Endothelial cell of umbilical vein (primary cell): Measurements from ENCODE around the gene COQ7. TPM values are rescaled to one million over a fixed set of nuclear protein-coding genes. Genes with fewer than 3 reads are reported as not detected.

Source experiments
- BruUV-seq: library from RNA; stranded (reverse); fragments of 400-500 nt; replicated peaks from 2 replicates; lab custom pipeline; 2021; lab: Mats Ljungman, UMichigan
- CTCF ChIA-PET: fragments of 300-600, 350-600 bp; sonication (Branson Sonifier 250); formaldehyde crosslinking; loops from one replicate; lab custom pipeline; 2021; ENCODE audit warnings: antibody characterized with exemption, inconsistent platforms; lab: Charles Lee
- POLR2A ChIA-PET: fragments of 300-600, 350-600 bp; sonication (Branson Sonifier 250); formaldehyde crosslinking; loops from one replicate; lab custom pipeline; 2021; ENCODE audit warnings: antibody characterized with exemption, inconsistent platforms; lab: Charles Lee
- DNase-seq: peaks from one replicate; pipeline ENCODE4 v3.0.0-alpha.2; 2011; ENCODE audit warnings: low read depth, low spot score
- FAIRE-seq: peaks from 2 replicates; lab custom pipeline; 2011; peaks lifted over from hg19 to GRCh38; lab: Jason Lieb, UNC
- H2AFZ ChIP-seq: 2 replicates; pipeline ENCODE4 v1.6.0; 2012; ENCODE audit warnings: low read depth, low read length, control low read depth, inconsistent platforms
- H3K27ac ChIP-seq: 2 replicates; pipeline ENCODE4 v1.5.1; 2011; ENCODE audit warnings: low read depth, mild to moderate bottlenecking, control low read depth, low read length, moderate library complexity; ENCODE audit not compliant: insufficient read depth
- H3K27me3 ChIP-seq, 2 experiments: 2 replicates each; pipeline versions ENCODE4 v1.6.0 to v1.6.1; 2011; ENCODE audit warnings: low read length in 2 of 2, mixed read lengths in 1 of 2; ENCODE audit not compliant: control insufficient read depth in 2 of 2, insufficient read depth in 2 of 2
- H3K36me3 ChIP-seq, 2 experiments: 2 replicates in 1 of 2; 3 replicates in 1 of 2; pipeline ENCODE4 v1.5.1; 2011; ENCODE audit warnings: low read length in 2 of 2, mild to moderate bottlenecking in 1 of 2, moderate library complexity in 1 of 2; ENCODE audit not compliant: control insufficient read depth in 2 of 2, insufficient read depth in 2 of 2; ENCODE audit errors: extremely low read depth in 1 of 2
- H3K4me1 ChIP-seq: 3 replicates; pipeline ENCODE4 v1.5.1; 2011; ENCODE audit warnings: mild to moderate bottlenecking, low read length; ENCODE audit not compliant: control insufficient read depth, insufficient read depth; ENCODE audit errors: extremely low read depth
- H3K4me2 ChIP-seq: 2 replicates; pipeline ENCODE4 v1.6.1; 2011; ENCODE audit warnings: low read length, control low read depth, mixed read lengths; ENCODE audit not compliant: insufficient read depth
- H3K4me3 ChIP-seq, 3 experiments: fragments of 200-600 bp in 1 of 3; sonication (generic), shearing (Covaris generic) in 1 of 3; replicated peaks in 1 of 3; 2 replicates each; pipeline ENCODE4 v1.5.1; 2011 to 2016; ENCODE audit warnings: control low read depth in 3 of 3, low read length in 3 of 3, mild to moderate bottlenecking in 2 of 3, inconsistent platforms in 1 of 3, low read depth in 1 of 3, moderate library complexity in 1 of 3; ENCODE audit not compliant: insufficient read depth in 1 of 3
- H3K79me2 ChIP-seq: 2 replicates; pipeline ENCODE4 v1.6.0; 2012; ENCODE audit warnings: low read length, inconsistent platforms; ENCODE audit not compliant: control insufficient read depth, insufficient read depth
- H3K9ac ChIP-seq: replicated peaks from 2 replicates; pipeline ENCODE3; 2011; ENCODE audit warnings: low read length, control low read depth; ENCODE audit not compliant: insufficient read depth; ENCODE audit errors: extremely low read depth
- H3K9me1 ChIP-seq: replicated peaks from 3 replicates; pipeline ENCODE4 v1.6.0; 2011; ENCODE audit warnings: mild to moderate bottlenecking, low read length; ENCODE audit not compliant: control insufficient read depth, insufficient read depth; ENCODE audit errors: extremely low read depth
- H3K9me3 ChIP-seq: replicated peaks from 2 replicates; pipeline ENCODE4 v1.5.1; 2012; ENCODE audit warnings: low read length, inconsistent platforms; ENCODE audit not compliant: control insufficient read depth, insufficient read depth
- H4K20me1 ChIP-seq: replicated peaks from 2 replicates; pipeline ENCODE3; 2011; ENCODE audit warnings: mild to moderate bottlenecking, low read length; ENCODE audit not compliant: control insufficient read depth, insufficient read depth; ENCODE audit errors: extremely low read depth
- EZH2 ChIP-seq: IDR thresholded peaks from 2 replicates; pipeline ENCODE4 v1.6.1; 2012; ENCODE audit warnings: borderline replicate concordance, low read depth, mild to moderate bottlenecking, moderate library complexity, low read length, inconsistent platforms; ENCODE audit not compliant: severe bottlenecking
- FOS ChIP-seq: IDR thresholded peaks from 2 replicates; pipeline ENCODE4 v1.6.1; 2011; ENCODE audit warnings: mild to moderate bottlenecking, low read length, moderate library complexity, borderline replicate concordance; ENCODE audit not compliant: insufficient read depth
- GATA2 ChIP-seq: IDR thresholded peaks from 2 replicates; pipeline ENCODE4 v1.7.0; 2011; ENCODE audit warnings: low read depth, mild to moderate bottlenecking, moderate library complexity, mixed read lengths, low read length; ENCODE audit not compliant: insufficient read length, insufficient read depth
- JUN ChIP-seq: IDR thresholded peaks from 2 replicates; pipeline ENCODE4 v1.6.1; 2011; ENCODE audit warnings: borderline replicate concordance, low read depth; ENCODE audit not compliant: insufficient read length, insufficient read depth
- MYC ChIP-seq: IDR thresholded peaks from one replicate; pipeline ENCODE4 v1.6.1; 2011; ENCODE audit warnings: mild to moderate bottlenecking, low read depth, low read length
- POLR2A ChIP-seq: IDR thresholded peaks from 2 replicates; pipeline ENCODE4 v1.6.1; 2012; ENCODE audit warnings: low read depth, mild to moderate bottlenecking, control low read depth, low read length
- POLR2AphosphoS5 ChIP-seq: IDR thresholded peaks from 2 replicates; pipeline ENCODE4 v1.6.1; 2012; ENCODE audit warnings: low read depth, mild to moderate bottlenecking, control low read depth, low read length, moderate library complexity; ENCODE audit not compliant: insufficient read depth
- dilution Hi-C: fragments of 300-500 bp; cut with MboI; formaldehyde crosslinking; loops from one replicate; pipeline ENCODE4 v1.15.0; 2019; ENCODE audit warnings: low sequenced_read_pairs; ENCODE audit not compliant: extremely low pct_ligation_motif_present
- intact Hi-C: fragments of 100-400 bp; cut with micrococcal nuclease; formaldehyde crosslinking; loops from one replicate; pipeline ENCODE4 v1.10.0; 2022
- polyA plus RNA-seq, 4 experiments: library from polyadenylated mRNA; depleted of rRNA in 3 of 4; stranded (reverse) in 3 of 4; unstranded in 1 of 4; fragments of >200 nt; gene quantifications; 2 replicates each; pipeline versions ENCODE4 v1.2.1 to v1.2.3, GENCODE V29; 2011 to 2012; ENCODE audit warnings: missing spikeins in 1 of 4
- total RNA-seq: library from RNA; stranded (reverse); gene quantifications from 2 replicates; pipeline ENCODE4 v1.2.3, GENCODE V29; 2021
- TF ChIP-seq, protein P1 (sequence below): IDR thresholded peaks from 2 replicates; pipeline ENCODE4 v1.6.1; 2011; ENCODE audit not compliant: insufficient read depth, insufficient read length
- TF ChIP-seq, protein P2 (sequence below), 2 donors: IDR thresholded peaks; 1 replicate in 1 of 2; 2 replicates in 1 of 2; pipeline ENCODE4 v1.5.1; 2011; ENCODE audit warnings: low read length in 2 of 2, mild to moderate bottlenecking in 2 of 2, moderate library complexity in 2 of 2, control low read depth in 1 of 2, inconsistent platforms in 1 of 2, low read depth in 1 of 2; ENCODE audit not compliant: insufficient read depth in 1 of 2; ENCODE audit errors: extremely low read depth in 1 of 2

COQ7 gene
- total and polyA plus RNA-seq, 2 donors (not counting 3 experiments of a cell fraction or from before 2014, with no cell fraction given): 12.9 to 24.2 TPM

GRCh38 chr16:19066988-19067348, 446 bp upstream of the COQ7 start:
- Histone ChIP-seq H3K4me1 (peaks cover 19% of the 10 kb centered on the region), H3K9me3 (no peaks in the 10 kb centered on the region), H3K27me3 (no peaks in the 10 kb centered on the region), H3K79me2 (no peaks in the 10 kb centered on the region), H4K20me1 (no peaks in the 10 kb centered on the region), H3K9me1 (no peaks in the 10 kb centered on the region), H3K27ac (peak overlapping the region; percentile 93), H3K4me2 (peak overlapping the region; percentile 39), H3K36me3 (no peaks in the 10 kb centered on the region), H3K4me3 (peak overlapping the region in 1 of 3 experiments; percentile 14), H3K9ac (peak overlapping the region; percentile 96), H2AFZ (peak overlapping the region; percentile 13)
- no peak for FAIRE-seq
- no peak for DNase-seq
- BruUV-seq: no TSS peak
- dilution Hi-C loops (no loop called here), intact Hi-C loops (loop anchor here (1.0 to 5.0 kb wide), 6 partner anchors 41 to 455 kb away; partner anchors contain the start of genes CCP110, GDE1, SMG1 and TMC7)
- ChIA-PET POLR2A (interaction anchor here (0.6 kb wide), 1 partner anchor 1610 kb away, joined by 4 read pairs; no protein-coding TSS in a partner anchor), CTCF (interaction anchor here (0.8 to 7.8 kb wide), 5 partner anchors 18 to 488 kb away, joined by 3 to 132 read pairs (median 3); partner anchors contain the start of genes ARL6IP1, TMC7 and VPS35L)
- TF ChIP-seq EZH2 (no peak), JUN (no peak), GATA2 (no peak), MYC (no peak), POLR2AphosphoS5 (no peak), POLR2A (no peak), FOS (no peak)
- TF ChIP-seq, protein P1, sequence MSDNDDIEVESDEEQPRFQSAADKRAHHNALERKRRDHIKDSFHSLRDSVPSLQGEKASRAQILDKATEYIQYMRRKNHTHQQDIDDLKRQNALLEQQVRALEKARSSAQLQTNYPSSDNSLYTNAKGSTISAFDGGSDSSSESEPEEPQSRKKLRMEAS: no peak
- TF ChIP-seq, protein P2, sequence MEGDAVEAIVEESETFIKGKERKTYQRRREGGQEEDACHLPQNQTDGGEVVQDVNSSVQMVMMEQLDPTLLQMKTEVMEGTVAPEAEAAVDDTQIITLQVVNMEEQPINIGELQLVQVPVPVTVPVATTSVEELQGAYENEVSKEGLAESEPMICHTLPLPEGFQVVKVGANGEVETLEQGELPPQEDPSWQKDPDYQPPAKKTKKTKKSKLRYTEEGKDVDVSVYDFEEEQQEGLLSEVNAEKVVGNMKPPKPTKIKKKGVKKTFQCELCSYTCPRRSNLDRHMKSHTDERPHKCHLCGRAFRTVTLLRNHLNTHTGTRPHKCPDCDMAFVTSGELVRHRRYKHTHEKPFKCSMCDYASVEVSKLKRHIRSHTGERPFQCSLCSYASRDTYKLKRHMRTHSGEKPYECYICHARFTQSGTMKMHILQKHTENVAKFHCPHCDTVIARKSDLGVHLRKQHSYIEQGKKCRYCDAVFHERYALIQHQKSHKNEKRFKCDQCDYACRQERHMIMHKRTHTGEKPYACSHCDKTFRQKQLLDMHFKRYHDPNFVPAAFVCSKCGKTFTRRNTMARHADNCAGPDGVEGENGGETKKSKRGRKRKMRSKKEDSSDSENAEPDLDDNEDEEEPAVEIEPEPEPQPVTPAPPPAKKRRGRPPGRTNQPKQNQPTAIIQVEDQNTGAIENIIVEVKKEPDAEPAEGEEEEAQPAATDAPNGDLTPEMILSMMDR (IDR thresholded peaks at IDR 0.05; ENCODE audit: extremely low read depth in 1 of 2, insufficient read depth in 1 of 2, low read depth in 1 of 2, low read length in 2 of 2): no peak
